Activated T-cell treated with anti-CD3 and anti-CD28 coated beads, Interleukin-2, amount 50 U/mL, for 24 hours (primary cell): ENCODE results near the gene OR5H6.

Experiments used
- DNase-seq: peaks from one replicate; pipeline ENCODE4 v3.0.0-alpha.2; 2020
- H3K27ac Mint-ChIP-seq: 2 replicates; pipeline ENCODE4 v1.8.0; 2020; ENCODE audit warnings: mild to moderate bottlenecking, mixed read lengths
- H3K27me3 Mint-ChIP-seq: 2 replicates; pipeline ENCODE4 v1.8.0; 2020; ENCODE audit warnings: mixed read lengths
- H3K36me3 Mint-ChIP-seq: 2 replicates; pipeline ENCODE4 v1.8.0; 2020; ENCODE audit warnings: low read depth, mixed read lengths
- H3K4me1 Mint-ChIP-seq: 2 replicates; pipeline ENCODE4 v1.8.0; 2020; ENCODE audit warnings: low read depth, mixed read lengths
- H3K4me3 Mint-ChIP-seq: 2 replicates; pipeline ENCODE4 v1.8.0; 2020; ENCODE audit warnings: mild to moderate bottlenecking, moderate library complexity, mixed read lengths
- H3K9me3 Mint-ChIP-seq: 2 replicates; pipeline ENCODE4 v1.8.0; 2020; ENCODE audit warnings: mixed read lengths

OR5H6 gene

DNA sequence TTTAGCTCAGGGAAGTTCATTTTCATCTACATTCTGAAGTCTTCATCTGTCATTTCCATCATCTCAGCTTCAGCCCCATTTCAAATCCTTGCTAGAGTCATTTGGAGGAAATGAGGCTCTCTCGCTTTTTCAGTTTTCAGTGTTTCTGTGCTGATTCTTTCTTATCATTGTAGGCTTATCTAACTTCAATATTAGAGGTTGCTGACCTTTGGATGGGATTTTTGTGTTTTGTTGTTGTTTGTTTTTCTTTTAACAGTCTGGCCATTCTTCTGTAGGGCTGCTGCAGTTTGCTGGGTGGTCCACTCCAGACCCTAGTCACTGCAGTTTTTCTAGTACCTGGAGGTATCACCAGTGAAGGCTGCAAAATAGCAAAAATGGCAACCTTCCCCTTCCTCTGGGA is 26.9 kb downstream of the OR5H6 start:
- no peaks in the 10 kb centered on the region for H3K36me3 Mint-ChIP-seq
- H3K4me3 Mint-ChIP-seq, result no peak overlapping the region
- H3K27ac Mint-ChIP-seq, result no peak overlapping the region
- peaks cover 15% of the 10 kb centered on the region for H3K27me3 Mint-ChIP-seq
- H3K9me3 Mint-ChIP-seq, result no peaks in the 10 kb centered on the region
- no peaks in the 10 kb centered on the region for H3K4me1 Mint-ChIP-seq
- no peak for DNase-seq

DNA sequence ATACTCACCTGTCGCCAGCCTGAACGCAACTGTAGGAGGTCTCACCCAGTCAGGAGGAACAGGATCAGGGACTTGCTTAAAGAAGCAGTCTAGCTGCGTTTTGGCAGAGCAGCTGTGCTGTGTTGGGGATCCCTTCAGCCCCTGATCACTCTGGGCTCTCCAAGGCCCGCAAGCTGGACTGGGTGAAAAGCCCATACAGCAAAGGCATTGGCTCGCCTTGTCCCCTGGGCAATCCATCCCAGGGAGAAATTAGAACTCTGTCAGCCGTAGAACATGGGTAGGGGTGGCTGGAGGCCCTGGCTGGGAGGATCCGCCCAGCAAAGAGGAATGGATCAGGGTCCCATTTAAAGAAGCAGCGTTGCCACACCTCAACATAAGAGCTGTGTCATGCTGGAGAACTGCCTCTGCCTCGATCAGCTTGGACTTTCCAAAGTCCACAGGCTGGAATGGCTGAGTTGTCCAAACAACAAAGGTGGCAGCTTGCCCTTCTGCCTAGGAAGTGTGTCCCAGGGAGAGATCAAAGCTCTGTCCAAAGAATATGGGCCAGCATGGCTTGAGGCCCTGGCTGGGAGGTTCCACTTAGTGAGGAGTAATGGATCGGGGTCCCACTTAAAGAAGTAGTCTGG is 27.4 kb downstream of the OR5H6 start:
- no peaks in the 10 kb centered on the region for H3K9me3 Mint-ChIP-seq
- no peak overlapping the region for H3K27ac Mint-ChIP-seq
- H3K4me3 Mint-ChIP-seq, result no peak overlapping the region
- no peaks in the 10 kb centered on the region for H3K36me3 Mint-ChIP-seq
- DNase-seq, result no peak
- peaks cover 17% of the 10 kb centered on the region for H3K27me3 Mint-ChIP-seq
- no peaks in the 10 kb centered on the region for H3K4me1 Mint-ChIP-seq
